GM12878 (cell line): Measurements from ENCODE around the gene CACFD1. TPM values are rescaled to one million over a fixed set of nuclear protein-coding genes. Genes with fewer than 3 reads are reported as not detected.

Source experiments
- ATAC-seq: fragments of 200-7000 bp; cut with Tn5 transposase; 3 replicates; pipeline ENCODE4 v1.9.1; 2020; ENCODE audit warnings: mild to moderate bottlenecking, moderate library complexity
- BruUV-seq: library from RNA; stranded (reverse); fragments of 400-500 nt; replicated peaks from 2 replicates; lab custom pipeline; 2021; lab: Mats Ljungman, UMichigan
- CTCF ChIA-PET: fragments of 300-600 bp; sonication (Branson Sonifier 250); formaldehyde crosslinking; extraction: SDS; loops from one replicate; lab custom pipeline; 2021; ENCODE audit warnings: inconsistent platforms; lab: Yijun Ruan, JAX
- POLR2A ChIA-PET: fragments of 350-600 bp; formaldehyde crosslinking; extraction: SDS; loops from one replicate; lab custom pipeline; 2021; ENCODE audit warnings: inconsistent platforms; lab: Charles Lee
- RAD21 ChIA-PET: fragments of 300-600 bp; sonication (Branson Sonifier 250); formaldehyde crosslinking; loops from one replicate; lab custom pipeline; 2023; ENCODE audit warnings: antibody characterized with exemption; ENCODE audit not compliant: unreplicated experiment; lab: Charles Lee
- SMC1A ChIA-PET: fragments of 300-600 bp; sonication (Branson Sonifier 250); formaldehyde crosslinking; loops from one replicate; lab custom pipeline; 2023; ENCODE audit not compliant: unreplicated experiment, uncharacterized antibody; lab: Charles Lee
- DNase-seq: peaks from one replicate; pipeline ENCODE4 v3.0.0-alpha.2; 2011; ENCODE audit warnings: low read depth, low spot score
- FAIRE-seq: peaks from 3 replicates; lab custom pipeline; 2011; peaks lifted over from hg19 to GRCh38; lab: Jason Lieb, UNC
- H2AFZ ChIP-seq: 2 replicates; pipeline ENCODE4 v1.6.0; 2011; ENCODE audit warnings: low read depth, low read length, control low read depth; ENCODE audit not compliant: control insufficient read depth
- H3K27ac ChIP-seq: 2 replicates; pipeline ENCODE4 v1.5.1; 2011; ENCODE audit warnings: control low read depth; ENCODE audit not compliant: control insufficient read depth, insufficient read depth
- H3K27me3 ChIP-seq, 2 experiments: replicated peaks in 1 of 2; 2 replicates each; pipeline versions ENCODE4 v1.6.0 to v1.6.1; 2011; ENCODE audit warnings: low read length in 1 of 2; ENCODE audit not compliant: control insufficient read depth in 2 of 2, insufficient read depth in 2 of 2
- H3K36me3 ChIP-seq, 2 experiments: 2 replicates each; pipeline ENCODE4 v1.5.1; 2011; ENCODE audit warnings: low read length in 1 of 2; ENCODE audit not compliant: control insufficient read depth in 2 of 2, insufficient read depth in 2 of 2
- H3K4me1 ChIP-seq: 2 replicates; pipeline ENCODE4 v1.6.1; 2011; ENCODE audit warnings: mild to moderate bottlenecking, low read length, moderate library complexity, mixed read lengths; ENCODE audit not compliant: control insufficient read depth, insufficient read depth
- H3K4me2 ChIP-seq: 2 replicates; pipeline ENCODE4 v1.6.0; 2011; ENCODE audit warnings: control low read depth; ENCODE audit not compliant: control insufficient read depth, insufficient read depth
- H3K4me3 ChIP-seq: fragments of 200-600 bp; sonication (generic); 2 replicates; pipeline ENCODE4 v1.5.1; 2016
- H3K79me2 ChIP-seq: 2 replicates; pipeline ENCODE4 v1.6.0; 2011; ENCODE audit warnings: low read length; ENCODE audit not compliant: control insufficient read depth, insufficient read depth
- H3K9ac ChIP-seq: 2 replicates; pipeline ENCODE4 v1.8.0; 2011; ENCODE audit warnings: low read length, control low read depth, mixed read lengths; ENCODE audit not compliant: control insufficient read depth, insufficient read depth
- H3K9me3 ChIP-seq: replicated peaks from 3 replicates; pipeline ENCODE4 v1.5.1; 2011; ENCODE audit warnings: mild to moderate bottlenecking, low read length; ENCODE audit not compliant: control insufficient read depth, insufficient read depth
- H4K20me1 ChIP-seq: 2 replicates; pipeline ENCODE4 v1.6.0; 2011; ENCODE audit not compliant: control insufficient read depth, insufficient read depth
- EED ChIP-seq: sonication (generic); IDR thresholded peaks from 2 replicates; pipeline ENCODE4 v1.6.1; 2016; ENCODE audit warnings: antibody characterized with exemption, low read depth
- SIN3A ChIP-seq: IDR thresholded peaks from 2 replicates; pipeline ENCODE4 v1.6.1; 2012; ENCODE audit warnings: low read depth, low read length, improper control_type of control experiment
- WGBS: methylation state at CpG from one replicate; pipeline ENCODE4 v1.1.6; 2016; ENCODE audit warnings: low lambda C conversion rate; ENCODE audit not compliant: insufficient replicate concordance, insufficient coverage; ENCODE audit errors: missing lambda C conversion rate; 5-methylcytosine and 5-hydroxymethylcytosine counted together
- in situ Hi-C: fragments of 300-500 bp; cut with MboI; formaldehyde crosslinking; loops from 9 replicates; pipeline ENCODE4 v1.14.3; 2018; ENCODE audit warnings: mixed read lengths
- intact Hi-C: fragments of 100-400 bp; cut with micrococcal nuclease; formaldehyde crosslinking; loops from one replicate; pipeline ENCODE4 v1.14.2; 2022; ENCODE audit not compliant: unreplicated experiment
- polyA plus RNA-seq, 11 experiments: library from polyadenylated mRNA; depleted of rRNA in 4 of 11; unstranded in 6 of 11; stranded (reverse) in 5 of 11; fragments of >200 nt; fragmentation: Nextera tagmentation in 4 of 11; fragmentation: Illumina TruSeq in 1 of 11; extraction: Ambion mirVana in 4 of 11; extraction: Trizol in 1 of 11; gene quantifications; 1 replicate in 1 of 11; 2 replicates in 10 of 11; pipeline versions ENCODE4 v1.2.1 to v1.2.3, GENCODE V29; 2011 to 2016; ENCODE audit warnings: inconsistent platforms in 2 of 11, missing spikeins in 2 of 11, low read depth in 1 of 11
- total RNA-seq, 4 experiments: library from RNA; depleted of rRNA in 3 of 4; stranded (reverse); fragments of >200 nt in 3 of 4; fragmentation: Illumina TruSeq in 1 of 4; extraction: Trizol in 1 of 4; gene quantifications; 2 replicates each; pipeline versions ENCODE4 v1.2.1 to v1.2.3, GENCODE V29; 2013 to 2021
- TF ChIP-seq, protein P1 (sequence below): fragments of 450-650 bp; IDR thresholded peaks from 2 replicates; pipeline ENCODE4 v1.6.1; 2017; ENCODE audit warnings: borderline replicate concordance
- TF ChIP-seq, protein P2 (sequence below): fragments of 450-650 bp; formaldehyde crosslinking; IDR thresholded peaks from 2 replicates; pipeline ENCODE4 v1.4.0; 2022; ENCODE audit warnings: mild to moderate bottlenecking, moderate library complexity

CACFD1 gene
- total and polyA plus RNA-seq, 10 of the 15 experiments (the other 5 are each of a cell fraction or from before 2014, with no cell fraction given): 0.09 to 5.8 (median 1.4) TPM; not detected in 1

DNA sequence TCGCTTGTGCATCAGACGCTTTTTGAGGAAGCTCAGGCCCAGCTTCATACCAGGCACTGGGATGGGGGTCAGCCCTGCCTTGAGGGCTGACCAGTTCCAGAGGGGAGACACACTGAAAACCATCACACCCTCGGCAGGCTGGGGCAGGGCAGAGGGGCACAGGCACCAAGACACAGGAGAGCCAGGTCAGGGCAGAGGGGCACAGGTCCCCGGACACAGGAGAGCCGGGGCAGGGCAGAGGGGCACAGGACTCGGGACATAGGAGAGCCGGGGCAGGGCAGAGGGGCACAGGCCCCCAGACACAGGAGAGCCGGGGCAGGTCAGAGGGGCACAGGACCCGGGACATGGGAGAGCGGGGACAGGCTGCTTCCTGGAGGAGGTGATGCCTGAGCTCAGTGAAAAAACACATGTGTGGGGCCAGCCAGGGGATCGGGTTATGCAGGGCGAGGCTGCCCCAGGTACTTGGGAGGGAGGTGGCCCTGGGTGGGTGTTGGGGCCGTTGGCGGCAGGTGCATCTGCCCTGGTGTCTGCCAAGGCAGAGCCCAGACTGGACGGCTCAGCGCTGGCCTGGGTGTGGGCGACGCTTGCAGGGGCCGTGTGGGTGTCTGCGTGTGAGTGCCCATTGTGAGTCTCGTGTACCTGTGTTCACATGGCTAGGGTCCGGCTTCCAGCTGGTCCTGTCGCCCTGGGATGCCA, 34.2 kb downstream of the CACFD1 start:
- in situ Hi-C loops (no loop called here), intact Hi-C loops (no loop called here)
- ChIA-PET SMC1A (interaction anchor here (0.6 kb wide), 1 partner anchor 482 kb away, joined by 3 read pairs; no protein-coding TSS in a partner anchor), POLR2A (interaction anchor here (0.5 to 0.6 kb wide), 2 partner anchors 34 to 79 kb away, joined by 3 read pairs; partner anchors contain the start of gene CACFD1), CTCF (interaction anchor here (1.3 to 2.1 kb wide), 2 partner anchors 308 to 312 kb away, joined by 4 to 5 read pairs; no protein-coding TSS in a partner anchor), RAD21 (no interaction called here)
- ATAC-seq: no peak
- no TSS peak for BruUV-seq
- no peak overlapping the region for H3K4me2 ChIP-seq
- no peak overlapping the region for H2AFZ ChIP-seq
- H4K20me1 ChIP-seq: no peaks in the 10 kb centered on the region
- H3K4me3 ChIP-seq: no peak overlapping the region
- H3K36me3 ChIP-seq: no peaks in the 10 kb centered on the region
- no peak for TF ChIP-seq EED
- TF ChIP-seq, protein P1, sequence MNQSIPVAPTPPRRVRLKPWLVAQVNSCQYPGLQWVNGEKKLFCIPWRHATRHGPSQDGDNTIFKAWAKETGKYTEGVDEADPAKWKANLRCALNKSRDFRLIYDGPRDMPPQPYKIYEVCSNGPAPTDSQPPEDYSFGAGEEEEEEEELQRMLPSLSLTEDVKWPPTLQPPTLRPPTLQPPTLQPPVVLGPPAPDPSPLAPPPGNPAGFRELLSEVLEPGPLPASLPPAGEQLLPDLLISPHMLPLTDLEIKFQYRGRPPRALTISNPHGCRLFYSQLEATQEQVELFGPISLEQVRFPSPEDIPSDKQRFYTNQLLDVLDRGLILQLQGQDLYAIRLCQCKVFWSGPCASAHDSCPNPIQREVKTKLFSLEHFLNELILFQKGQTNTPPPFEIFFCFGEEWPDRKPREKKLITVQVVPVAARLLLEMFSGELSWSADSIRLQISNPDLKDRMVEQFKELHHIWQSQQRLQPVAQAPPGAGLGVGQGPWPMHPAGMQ: no peak
- TF ChIP-seq, protein P2, sequence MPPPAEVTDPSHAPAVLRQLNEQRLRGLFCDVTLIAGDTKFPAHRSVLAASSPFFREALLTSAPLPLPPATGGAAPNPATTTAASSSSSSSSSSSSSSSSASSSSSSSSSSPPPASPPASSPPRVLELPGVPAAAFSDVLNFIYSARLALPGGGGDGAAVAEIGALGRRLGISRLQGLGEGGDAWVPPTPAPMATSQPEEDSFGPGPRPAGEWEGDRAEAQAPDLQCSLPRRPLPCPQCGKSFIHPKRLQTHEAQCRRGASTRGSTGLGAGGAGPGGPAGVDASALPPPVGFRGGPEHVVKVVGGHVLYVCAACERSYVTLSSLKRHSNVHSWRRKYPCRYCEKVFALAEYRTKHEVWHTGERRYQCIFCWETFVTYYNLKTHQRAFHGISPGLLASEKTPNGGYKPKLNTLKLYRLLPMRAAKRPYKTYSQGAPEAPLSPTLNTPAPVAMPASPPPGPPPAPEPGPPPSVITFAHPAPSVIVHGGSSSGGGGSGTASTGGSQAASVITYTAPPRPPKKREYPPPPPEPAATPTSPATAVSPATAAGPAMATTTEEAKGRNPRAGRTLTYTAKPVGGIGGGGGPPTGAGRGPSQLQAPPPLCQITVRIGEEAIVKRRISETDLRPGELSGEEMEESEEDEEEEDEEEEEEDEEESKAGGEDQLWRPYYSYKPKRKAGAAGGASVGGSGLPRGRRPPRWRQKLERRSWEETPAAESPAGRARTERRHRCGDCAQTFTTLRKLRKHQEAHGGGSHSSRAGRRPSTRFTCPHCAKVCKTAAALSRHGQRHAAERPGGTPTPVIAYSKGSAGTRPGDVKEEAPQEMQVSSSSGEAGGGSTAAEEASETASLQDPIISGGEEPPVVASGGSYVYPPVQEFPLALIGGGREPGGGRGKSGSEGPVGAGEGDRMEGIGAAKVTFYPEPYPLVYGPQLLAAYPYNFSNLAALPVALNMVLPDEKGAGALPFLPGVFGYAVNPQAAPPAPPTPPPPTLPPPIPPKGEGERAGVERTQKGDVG (CRISPR knock-in tag): no peak
- no peak for TF ChIP-seq SIN3A
- H3K27ac ChIP-seq: no peak overlapping the region
- H3K4me1 ChIP-seq: no peaks in the 10 kb centered on the region
- no peak overlapping the region for H3K9ac ChIP-seq
- no peaks in the 10 kb centered on the region; a peak in 3 of 4 replicates for H3K27me3 ChIP-seq
- DNase-seq: no peak
- FAIRE-seq: no peak
- WGBS: 50% methylated on average over 23 of the region's 23 CpGs
- no peaks in the 10 kb centered on the region for H3K79me2 ChIP-seq
- H3K9me3 ChIP-seq: no peaks in the 10 kb centered on the region
